ENCODE results near the gene DMBT1. TPM values are rescaled to one million over a fixed set of nuclear protein-coding genes. Genes with fewer than 3 reads are reported as not detected.
"Not testable (repeated sequence)": the region's sequence is repeated elsewhere in the genome, so short reads cannot be mapped to it uniquely, and the experiment has no call there.

Gene DMBT1
- total RNA-seq, 1 donor from 2014 or later: not detected

GRCh38 chr10:122577311-122577885, 16.8 kb downstream of the DMBT1 start:
- no peak for DNase-seq (ENCODE audit: low read depth, low spot score)

- DNase-seq (ENCODE audit: low read depth, low spot score): not testable (repeated sequence)
These were observed 25.5 kb downstream of the DMBT1 start for GRCh38 chr10:122586070-122586469.

GRCh38 chr10:122587098-122587760, 26.7 kb downstream of the DMBT1 start:
- DNase-seq (ENCODE audit: low read depth, low spot score): no peak

- no peak for DNase-seq (ENCODE audit: low read depth, low spot score)
These were observed 27.8 kb downstream of the DMBT1 start for GRCh38 chr10:122588381-122588780.

- DNase-seq (ENCODE audit: low read depth, low spot score): no peak
These were observed 29.6 kb downstream of the DMBT1 start for GRCh38 chr10:122590153-122590552.

- no peak for DNase-seq (ENCODE audit: low read depth, low spot score)
These were observed 31.2 kb downstream of the DMBT1 start for GRCh38 chr10:122591736-122592135.

- no peak for DNase-seq (ENCODE audit: low read depth, low spot score)
These were observed 31.6 kb downstream of the DMBT1 start for GRCh38 chr10:122592161-122592560.

- DNase-seq (ENCODE audit: low read depth, low spot score): no peak
These were observed 57.1 kb downstream of the DMBT1 start for GRCh38 chr10:122617476-122618270.

- no peak for DNase-seq (ENCODE audit: low read depth, low spot score)
These were observed 58.1 kb downstream of the DMBT1 start for GRCh38 chr10:122618461-122619165.

- not testable (repeated sequence) for DNase-seq (ENCODE audit: low read depth, low spot score)
These were observed 60.4 kb downstream of the DMBT1 start for GRCh38 chr10:122620961-122621360.

- no peak for DNase-seq (ENCODE audit: low read depth, low spot score)
These were observed 64.0 kb downstream of the DMBT1 start for GRCh38 chr10:122624546-122624945.

GRCh38 chr10:122630526-122630925, 70.0 kb downstream of the DMBT1 start:
- no peak for DNase-seq (ENCODE audit: low read depth, low spot score)

- DNase-seq (ENCODE audit: low read depth, low spot score): no peak
These were observed 71.5 kb downstream of the DMBT1 start for GRCh38 chr10:122632031-122632430.

- no peak for DNase-seq (ENCODE audit: low read depth, low spot score)
These were observed 72.0 kb downstream of the DMBT1 start for GRCh38 chr10:122632576-122632975.

- DNase-seq (ENCODE audit: low read depth, low spot score): no peak
These were observed 76.4 kb downstream of the DMBT1 start for GRCh38 chr10:122636953-122637352.

- DNase-seq (ENCODE audit: low read depth, low spot score): no peak
These were observed 76.8 kb downstream of the DMBT1 start for GRCh38 chr10:122637376-122637775.

- DNase-seq (ENCODE audit: low read depth, low spot score): no peak
These were observed 77.6 kb downstream of the DMBT1 start for GRCh38 chr10:122638106-122638505.

- DNase-seq (ENCODE audit: low read depth, low spot score): no peak
These were observed 79.2 kb downstream of the DMBT1 start for GRCh38 chr10:122639801-122640200.

GRCh38 chr10:122640921-122641320, 80.4 kb downstream of the DMBT1 start:
- DNase-seq (ENCODE audit: low read depth, low spot score): no peak

GRCh38 chr10:122642726-122643605, 82.4 kb downstream of the DMBT1 start:
- no peak for DNase-seq (ENCODE audit: low read depth, low spot score)
